ENCODE measurements around the gene AGPAT1. TPM values are rescaled to one million over a fixed set of nuclear protein-coding genes. Genes with fewer than 3 reads are reported as not detected.

Gene AGPAT1
- total RNA-seq, 1 experiment from 2014 or later = 55.6 TPM

DNA sequence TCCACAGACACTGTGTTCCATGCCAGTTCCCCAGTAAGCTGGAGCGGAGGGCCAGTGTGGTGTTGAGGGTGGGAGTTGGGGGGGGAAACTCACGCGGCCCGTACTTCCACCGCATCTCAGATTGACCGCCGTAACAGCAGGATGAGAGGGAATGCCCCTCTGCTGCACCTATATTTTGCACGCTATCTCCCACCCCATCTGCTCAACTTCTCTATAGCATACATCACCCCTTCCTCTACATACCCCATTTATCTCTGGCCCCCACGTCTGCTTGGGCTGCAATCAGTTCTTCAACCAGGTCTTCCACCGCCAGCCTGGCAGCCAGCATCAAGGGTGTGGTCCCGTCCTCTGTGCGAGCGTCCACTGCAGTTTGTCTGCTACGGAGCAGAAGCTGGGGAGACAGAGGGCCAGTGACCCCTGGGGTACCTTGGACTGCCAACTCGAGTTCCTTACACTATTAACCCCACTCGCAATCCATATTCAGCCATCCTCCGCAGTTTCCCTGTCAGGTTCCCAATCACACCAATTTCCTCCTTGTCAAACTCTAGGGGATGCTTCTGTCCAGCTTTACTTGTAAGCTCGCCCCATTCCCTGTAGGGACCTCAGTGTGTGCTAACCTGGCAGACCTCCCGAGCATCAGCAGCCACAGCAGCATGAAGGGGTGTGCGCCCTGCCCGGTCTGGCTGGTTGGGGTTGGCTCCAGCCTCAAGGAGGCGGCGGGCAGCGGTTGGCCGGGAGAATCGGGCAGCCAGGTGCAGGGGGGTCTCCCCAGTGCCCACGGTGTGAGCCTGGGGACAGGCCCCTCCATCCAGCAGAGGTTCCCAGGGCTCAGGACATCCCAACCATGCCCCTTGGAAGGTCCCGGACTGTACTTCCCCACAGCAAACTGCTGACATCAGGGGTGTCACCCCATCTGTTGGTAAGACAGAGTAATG is 21.1 kb upstream of the AGPAT1 start:
- BruUV-seq (replicated peaks) = no TSS peak
- CTCF ChIA-PET = interaction anchor here (0.8 kb wide), 1 partner anchor 149 kb away, joined by 3 read pairs; no protein-coding TSS in a partner anchor
- Histone ChIP-seq H3K27me3 (ENCODE audit: insufficient read depth, low read length) (no peaks in the 10 kb centered on the region), H3K9me3 (ENCODE audit: control insufficient read depth in 1 of 2, insufficient read depth in 1 of 2, low read depth in 1 of 2, low read length in 2 of 2) (no peaks in the 10 kb centered on the region), H3K27ac (ENCODE audit: low read depth, low read length) (peak overlapping the region; percentile 99), H4K20me1 (ENCODE audit: insufficient read depth) (no peaks in the 10 kb centered on the region), H3K4me3 (replicated peaks in 1 of 2; ENCODE audit: low read depth in 1 of 2, low read length in 2 of 2) (peak overlapping the region; percentile 70 to 76), H3K9me2 (ENCODE audit: insufficient read depth) (no peaks in the 10 kb centered on the region), H3K79me2 (ENCODE audit: insufficient read depth, low read length) (no peaks in the 10 kb centered on the region), H2AFZ (ENCODE audit: low read depth, low read length, poor library complexity, severe bottlenecking) (no peak overlapping the region), H3K4me1 (ENCODE audit: control insufficient read depth in 1 of 2, insufficient read depth in 2 of 2, low read length in 2 of 2) (peaks cover 21 to 45% of the 10 kb centered on the region in 2 experiments), H3K4me2 (ENCODE audit: low read length) (peak overlapping the region; percentile 89), H3K9ac (ENCODE audit: low read length) (peak overlapping the region; percentile 97), H3K36me3 (ENCODE audit: control insufficient read depth in 1 of 2, insufficient read depth in 2 of 2, low read length in 2 of 2) (no peaks in the 10 kb centered on the region)
- no peak for DNase-seq (ENCODE audit: low read depth, low spot score)
- RAD21 ChIA-PET (ENCODE audit: low non-redundant PET in 1 of 2, low total read pairs in 2 of 2, uncharacterized antibody in 2 of 2, unreplicated experiment in 2 of 2) = no interaction called here
- intact Hi-C loops (cut with micrococcal nuclease) = loop anchor here (1.0 kb wide), 1 partner anchor 67 kb away; the partner anchor contains the start of gene FKBPL
- POLR2A ChIA-PET = no interaction called here
- ATAC-seq = no peak
- TF ChIP-seq, protein P1, sequence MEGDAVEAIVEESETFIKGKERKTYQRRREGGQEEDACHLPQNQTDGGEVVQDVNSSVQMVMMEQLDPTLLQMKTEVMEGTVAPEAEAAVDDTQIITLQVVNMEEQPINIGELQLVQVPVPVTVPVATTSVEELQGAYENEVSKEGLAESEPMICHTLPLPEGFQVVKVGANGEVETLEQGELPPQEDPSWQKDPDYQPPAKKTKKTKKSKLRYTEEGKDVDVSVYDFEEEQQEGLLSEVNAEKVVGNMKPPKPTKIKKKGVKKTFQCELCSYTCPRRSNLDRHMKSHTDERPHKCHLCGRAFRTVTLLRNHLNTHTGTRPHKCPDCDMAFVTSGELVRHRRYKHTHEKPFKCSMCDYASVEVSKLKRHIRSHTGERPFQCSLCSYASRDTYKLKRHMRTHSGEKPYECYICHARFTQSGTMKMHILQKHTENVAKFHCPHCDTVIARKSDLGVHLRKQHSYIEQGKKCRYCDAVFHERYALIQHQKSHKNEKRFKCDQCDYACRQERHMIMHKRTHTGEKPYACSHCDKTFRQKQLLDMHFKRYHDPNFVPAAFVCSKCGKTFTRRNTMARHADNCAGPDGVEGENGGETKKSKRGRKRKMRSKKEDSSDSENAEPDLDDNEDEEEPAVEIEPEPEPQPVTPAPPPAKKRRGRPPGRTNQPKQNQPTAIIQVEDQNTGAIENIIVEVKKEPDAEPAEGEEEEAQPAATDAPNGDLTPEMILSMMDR (IDR thresholded peaks at IDR 0.05 in 2 of 3, conservative IDR thresholded peaks at IDR 0.05 in 1 of 3; ENCODE audit: borderline replicate concordance in 1 of 3, insufficient read depth in 1 of 3, low read depth in 2 of 3, low read length in 2 of 3) = 0 out of 6 replicates have a peak, but pooled peaks of 1 of the 3 experiments have one; percentile 4
- no peak for TF ChIP-seq CBX3 (IDR thresholded peaks at IDR 0.05; ENCODE audit: low read depth)

Data from HCT116 (cell line).